ENCODE results near the gene MAGOHB.

The MAGOHB gene

GRCh38 chr12:10554228-10554755 lies 59.1 kb downstream of the MAGOHB start:
- peak in 1 of 5 experiments; percentile 49 for DNase-seq

Data from T-helper 2 cell (primary cell).